ENCODE measurements around the gene PCSK5. TPM values are rescaled to one million over a fixed set of nuclear protein-coding genes. Genes with fewer than 3 reads are reported as not detected.
"Not testable (repeated sequence)": the region's sequence is repeated elsewhere in the genome, so short reads cannot be mapped to it uniquely, and the experiment has no call there.

Gene PCSK5
- total RNA-seq, 2 donors from 2014 or later, result 41.2 to 63.7 TPM

DNA sequence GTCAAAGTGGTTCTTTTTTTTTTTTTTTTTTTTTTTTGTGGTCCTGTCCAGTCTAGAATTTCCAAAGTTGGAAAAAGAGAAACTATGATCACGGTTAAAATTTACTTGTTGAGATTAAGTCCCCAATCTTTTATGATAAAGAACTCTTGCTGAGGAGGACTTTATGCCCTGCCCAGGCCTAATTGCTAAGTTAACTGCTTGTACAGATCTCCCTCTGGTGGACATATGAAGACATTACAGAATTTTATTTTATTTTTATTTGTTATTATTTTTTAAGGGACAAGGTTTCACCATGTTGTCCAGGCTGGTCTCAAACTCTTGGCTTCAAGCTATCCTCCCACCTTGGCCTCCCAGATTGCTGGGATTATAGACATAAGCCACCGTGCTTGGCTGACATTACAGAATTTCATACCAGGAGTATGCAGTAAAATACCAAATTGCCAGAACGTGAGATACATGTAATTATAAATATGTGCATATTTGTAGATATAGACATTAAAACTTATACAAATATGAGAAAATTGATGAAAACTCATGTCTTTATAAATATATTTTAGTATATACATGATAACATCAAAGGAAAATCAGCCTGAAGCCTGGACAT, 412.6 kb downstream of the PCSK5 start:
- H3K27me3 ChIP-seq (replicated peaks; ENCODE audit: insufficient read depth), result no peaks in the 10 kb centered on the region
- H3K4me3 ChIP-seq, result no peak overlapping the region
- H3K27ac ChIP-seq, result no peak overlapping the region
- ATAC-seq (ENCODE audit: insufficient number of reproducible peaks, low FRiP score, low read depth), result peak; percentile 32
- peak; percentile 78 for TF ChIP-seq CTCF (IDR thresholded peaks at IDR 0.05)
- no peak for DNase-seq (ENCODE audit: low spot score)
- no peaks in the 10 kb centered on the region for H3K36me3 ChIP-seq
- peaks cover 0 to 5% of the 10 kb centered on the region in 2 donors for H3K4me1 ChIP-seq (ENCODE audit: control insufficient read depth in 1 of 2, low read depth in 2 of 2)
- H3K9me3 ChIP-seq, result no peaks in the 10 kb centered on the region

DNA sequence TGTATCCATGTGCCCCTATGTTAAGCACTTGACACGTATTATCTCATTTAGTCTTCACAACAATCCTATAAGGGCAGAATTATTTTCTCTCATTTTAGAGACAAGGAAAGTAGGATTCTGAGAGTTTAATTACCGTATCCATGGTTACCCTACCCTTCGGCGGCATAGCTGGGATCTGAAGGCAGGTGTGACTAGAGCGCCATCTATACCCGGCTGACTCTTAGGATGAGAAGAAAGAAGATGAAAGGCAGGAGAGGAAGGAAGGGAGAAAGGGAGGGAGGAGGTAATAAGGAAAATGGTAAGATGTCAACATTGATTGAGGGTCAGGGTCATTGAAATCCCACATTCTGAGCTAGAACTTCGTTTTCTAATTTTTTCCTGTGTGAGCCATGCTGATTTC, 416.6 kb downstream of the PCSK5 start:
- H3K27ac ChIP-seq; H3K27me3 ChIP-seq (replicated peaks; ENCODE audit: insufficient read depth); ATAC-seq (ENCODE audit: insufficient number of reproducible peaks, low FRiP score, low read depth); H3K4me1 ChIP-seq (ENCODE audit: control insufficient read depth in 1 of 2, low read depth in 2 of 2); H3K36me3 ChIP-seq; H3K4me3 ChIP-seq; H3K9me3 ChIP-seq; DNase-seq (ENCODE audit: low spot score): not testable (repeated sequence)

GRCh38 chr9:76310577-76310976, 420.1 kb downstream of the PCSK5 start:
- DNase-seq (ENCODE audit: low spot score) (no peak), ATAC-seq (ENCODE audit: insufficient number of reproducible peaks, low FRiP score, low read depth) (no peak)
- no peaks in the 10 kb centered on the region for H3K36me3 ChIP-seq
- no peaks in the 10 kb centered on the region for H3K27me3 ChIP-seq (replicated peaks; ENCODE audit: insufficient read depth)
- H3K4me1 ChIP-seq (ENCODE audit: control insufficient read depth in 1 of 2, low read depth in 2 of 2), result peaks cover 4% of the 10 kb centered on the region in 2 donors
- H3K4me3 ChIP-seq, result no peak overlapping the region
- no peak overlapping the region for H3K27ac ChIP-seq
- no peak for TF ChIP-seq CTCF (IDR thresholded peaks at IDR 0.05)
- H3K9me3 ChIP-seq, result no peaks in the 10 kb centered on the region

GRCh38 chr9:76310991-76311390, 420.5 kb downstream of the PCSK5 start:
- Histone ChIP-seq H3K27ac (no peak overlapping the region), H3K9me3 (no peaks in the 10 kb centered on the region), H3K27me3 (replicated peaks; ENCODE audit: insufficient read depth) (no peaks in the 10 kb centered on the region), H3K4me1 (ENCODE audit: control insufficient read depth in 1 of 2, low read depth in 2 of 2) (peaks cover 4% of the 10 kb centered on the region in 2 donors), H3K4me3 (no peak overlapping the region), H3K36me3 (no peaks in the 10 kb centered on the region)
- DNase-seq (ENCODE audit: low spot score) (no peak), ATAC-seq (ENCODE audit: insufficient number of reproducible peaks, low FRiP score, low read depth) (no peak)
- TF ChIP-seq CTCF (IDR thresholded peaks at IDR 0.05), result no peak

DNA sequence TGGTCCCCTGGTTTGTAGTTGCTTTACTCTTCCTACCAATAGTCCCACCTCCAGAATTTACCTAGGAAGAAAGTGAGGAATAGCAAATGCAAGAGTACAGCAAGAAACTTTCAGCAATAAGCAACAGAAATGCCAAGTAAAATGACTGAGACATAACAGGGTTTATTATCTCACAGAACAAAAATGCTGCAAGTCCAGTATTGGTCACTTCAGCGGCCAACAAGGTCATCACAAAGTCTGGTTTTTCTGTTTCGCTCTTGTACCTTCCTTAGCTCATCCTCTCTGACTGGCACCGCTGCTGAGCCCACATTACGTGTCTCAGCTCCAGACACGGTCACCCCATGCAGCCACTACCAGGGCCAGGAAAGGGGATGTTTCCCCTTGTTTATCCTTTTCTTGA, 421.1 kb downstream of the PCSK5 start:
- no peak overlapping the region for H3K27ac ChIP-seq
- no peak for ATAC-seq (ENCODE audit: insufficient number of reproducible peaks, low FRiP score, low read depth)
- peaks cover 4% of the 10 kb centered on the region in 2 donors for H3K4me1 ChIP-seq (ENCODE audit: control insufficient read depth in 1 of 2, low read depth in 2 of 2)
- no peak overlapping the region for H3K4me3 ChIP-seq
- H3K27me3 ChIP-seq (replicated peaks; ENCODE audit: insufficient read depth), result no peaks in the 10 kb centered on the region
- no peak for TF ChIP-seq CTCF (IDR thresholded peaks at IDR 0.05)
- H3K36me3 ChIP-seq, result no peaks in the 10 kb centered on the region
- H3K9me3 ChIP-seq, result no peaks in the 10 kb centered on the region
- no peak for DNase-seq (ENCODE audit: low spot score)

- DNase-seq (ENCODE audit: low spot score), result no peak
- H3K36me3 ChIP-seq, result no peaks in the 10 kb centered on the region
- H3K9me3 ChIP-seq, result no peaks in the 10 kb centered on the region
- H3K4me1 ChIP-seq (ENCODE audit: control insufficient read depth in 1 of 2, low read depth in 2 of 2), result peaks cover 4% of the 10 kb centered on the region in 2 donors
- H3K27me3 ChIP-seq (replicated peaks; ENCODE audit: insufficient read depth), result no peaks in the 10 kb centered on the region
- ATAC-seq (ENCODE audit: insufficient number of reproducible peaks, low FRiP score, low read depth), result no peak
- H3K4me3 ChIP-seq, result no peak overlapping the region
- TF ChIP-seq CTCF (IDR thresholded peaks at IDR 0.05), result no peak
- no peak overlapping the region for H3K27ac ChIP-seq
Observed at GRCh38 chr9:76313771-76314170, 423.3 kb downstream of the PCSK5 start.

Data from thoracic aorta (tissue), 2 donors.